Measurements from ENCODE around the gene SALL4.

The SALL4 gene

GRCh38 chr20:51734876-51735720 is 67.2 kb downstream of the SALL4 start:
- no peak overlapping the region for H2AK5ac ChIP-seq (ENCODE audit: low read length, severe bottlenecking)
- no peak overlapping the region for H2AFZ ChIP-seq (ENCODE audit: low read depth, low read length)
- peaks cover 8% of the 10 kb centered on the region for H3K4me1 ChIP-seq (ENCODE audit: control insufficient read depth, insufficient read depth, low read depth, low read length)
- no peak for DNase-seq
- no peak overlapping the region for H3K9ac ChIP-seq (ENCODE audit: low read length)
- no peak overlapping the region for H3K27ac ChIP-seq (ENCODE audit: low read length, poor library complexity, severe bottlenecking)
- no peaks in the 10 kb centered on the region for H3K27me3 ChIP-seq (ENCODE audit: control insufficient read depth in 1 of 2, insufficient read depth in 1 of 2, low read length in 2 of 2)
- no peak overlapping the region for H3K14ac ChIP-seq (ENCODE audit: low read length in 2 of 2)
- H3K4me3 ChIP-seq (ENCODE audit: insufficient read depth in 1 of 2, low read depth in 1 of 2, low read length in 2 of 2), result no peak overlapping the region
- H3K18ac ChIP-seq (ENCODE audit: low read depth in 1 of 2, low read length in 2 of 2), result no peak overlapping the region
- no peak overlapping the region for H4K8ac ChIP-seq (ENCODE audit: low read length)
- peaks cover 25% of the 10 kb centered on the region for H3K79me1 ChIP-seq (replicated peaks; ENCODE audit: low read length, poor library complexity, severe bottlenecking)
- H3K4ac ChIP-seq (ENCODE audit: low read depth in 1 of 2, low read length in 2 of 2), result no peak overlapping the region
- H2BK5ac ChIP-seq (ENCODE audit: low read depth, low read length, poor library complexity, severe bottlenecking), result no peak overlapping the region
- H3K36me3 ChIP-seq (ENCODE audit: control insufficient read depth in 1 of 2, insufficient read depth in 2 of 2, low read depth in 1 of 2, low read length in 2 of 2), result no peaks in the 10 kb centered on the region
- no peak overlapping the region for H2BK15ac ChIP-seq (ENCODE audit: low read depth, poor library complexity, severe bottlenecking)
- H2BK12ac ChIP-seq (ENCODE audit: low read length in 2 of 2), result no peak overlapping the region
- H3K4me2 ChIP-seq (ENCODE audit: low read length, poor library complexity, severe bottlenecking), result no peak overlapping the region
- no peaks in the 10 kb centered on the region for H3K9me3 ChIP-seq (ENCODE audit: control insufficient read depth, low read length)
- no peak overlapping the region for H3K23ac ChIP-seq (ENCODE audit: low read length in 2 of 2)
- WGBS, result 79% methylated on average over 11 of the region's 13 CpGs
- H2BK120ac ChIP-seq (ENCODE audit: low read depth, low read length), result no peak overlapping the region
- H4K91ac ChIP-seq (ENCODE audit: low read length), result no peak overlapping the region

- no peaks in the 10 kb centered on the region for H3K9me3 ChIP-seq (ENCODE audit: control insufficient read depth, low read length)
- no peak overlapping the region for H2AK5ac ChIP-seq (ENCODE audit: low read length, severe bottlenecking)
- no peak overlapping the region for H2BK120ac ChIP-seq (ENCODE audit: low read depth, low read length)
- no peak overlapping the region for H3K18ac ChIP-seq (ENCODE audit: low read depth in 1 of 2, low read length in 2 of 2)
- no peak overlapping the region for H3K4me3 ChIP-seq (ENCODE audit: insufficient read depth in 1 of 2, low read depth in 1 of 2, low read length in 2 of 2)
- no peak overlapping the region for H2BK5ac ChIP-seq (ENCODE audit: low read depth, low read length, poor library complexity, severe bottlenecking)
- peaks cover 2 to 7% of the 10 kb centered on the region in 2 experiments for H3K36me3 ChIP-seq (ENCODE audit: control insufficient read depth in 1 of 2, insufficient read depth in 2 of 2, low read depth in 1 of 2, low read length in 2 of 2)
- 97% methylated on average over 3 of the region's 3 CpGs for WGBS
- H2AFZ ChIP-seq (ENCODE audit: low read depth, low read length), result no peak overlapping the region
- peaks cover 21% of the 10 kb centered on the region for H3K79me1 ChIP-seq (replicated peaks; ENCODE audit: low read length, poor library complexity, severe bottlenecking)
- no peak overlapping the region for H2BK12ac ChIP-seq (ENCODE audit: low read length in 2 of 2)
- H3K14ac ChIP-seq (ENCODE audit: low read length in 2 of 2), result no peak overlapping the region
- H3K4ac ChIP-seq (ENCODE audit: low read depth in 1 of 2, low read length in 2 of 2), result no peak overlapping the region
- H4K91ac ChIP-seq (ENCODE audit: low read length), result no peak overlapping the region
- no peaks in the 10 kb centered on the region for H3K27me3 ChIP-seq (ENCODE audit: control insufficient read depth in 1 of 2, insufficient read depth in 1 of 2, low read length in 2 of 2)
- H3K23ac ChIP-seq (ENCODE audit: low read length in 2 of 2), result no peak overlapping the region
- no peak overlapping the region for H2BK15ac ChIP-seq (ENCODE audit: low read depth, poor library complexity, severe bottlenecking)
- no peak overlapping the region for H3K4me2 ChIP-seq (ENCODE audit: low read length, poor library complexity, severe bottlenecking)
- no peak overlapping the region for H4K8ac ChIP-seq (ENCODE audit: low read length)
- H3K27ac ChIP-seq (ENCODE audit: low read length, poor library complexity, severe bottlenecking), result no peak overlapping the region
- peaks cover 10% of the 10 kb centered on the region for H3K4me1 ChIP-seq (ENCODE audit: control insufficient read depth, insufficient read depth, low read depth, low read length)
- no peak overlapping the region for H3K9ac ChIP-seq (ENCODE audit: low read length)
- no peak for DNase-seq
These were observed 69.3 kb downstream of the SALL4 start for GRCh38 chr20:51733070-51733469.

All from mesenchymal stem cell (in vitro differentiated cells and primary cell).